ENCODE results near the gene SMIM29. TPM values are rescaled to one million over a fixed set of nuclear protein-coding genes. Genes with fewer than 3 reads are reported as not detected.

Gene SMIM29
- total and polyA plus RNA-seq, 2 experiments from 2014 or later = 9.2 to 33.8 TPM

DNA sequence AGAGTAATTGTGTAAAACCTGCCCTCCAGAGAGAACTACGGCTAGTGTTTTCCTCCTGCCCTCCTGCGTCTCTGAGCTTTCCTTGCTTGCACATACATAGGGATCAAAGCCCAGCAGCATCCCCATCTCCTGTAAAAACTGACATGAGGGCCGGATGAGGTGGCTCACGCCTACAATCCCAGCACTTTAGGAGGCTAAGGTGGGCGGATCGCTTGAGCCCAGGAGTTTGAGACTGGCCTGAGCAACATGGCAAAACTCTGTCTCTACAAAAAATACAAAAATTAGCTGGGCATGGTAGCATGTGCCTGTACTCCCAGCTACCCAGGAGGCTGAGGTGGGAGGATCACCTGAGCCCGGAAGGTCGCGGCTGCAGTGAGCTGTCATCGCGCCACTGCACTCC lies 40.3 kb upstream of the SMIM29 start:
- Histone ChIP-seq H3K27ac (no peak overlapping the region), H3K9me3 (ENCODE audit: low read depth) (no peaks in the 10 kb centered on the region), H3K4me2 (no peak overlapping the region), H2AFZ (no peak overlapping the region), H3K27me3 (no peaks in the 10 kb centered on the region), H3K4me3 (no peak overlapping the region), H3K9me2 (replicated peaks; ENCODE audit: insufficient read depth) (no peaks in the 10 kb centered on the region), H3K4me1 (ENCODE audit: insufficient read depth) (no peaks in the 10 kb centered on the region), H3K36me3 (replicated peaks; ENCODE audit: insufficient read depth, low read depth) (no peaks in the 10 kb centered on the region), H4K20me1 (ENCODE audit: insufficient read depth, poor library complexity, severe bottlenecking) (no peaks in the 10 kb centered on the region), H3K79me2 (no peaks in the 10 kb centered on the region)
- whole genome bisulfite sequencing (ENCODE audit: low lambda C conversion rate, missing lambda C conversion rate) = 98% methylated on average over 11 of the region's 11 CpGs
- TF ChIP-seq EZH2 (IDR thresholded peaks at IDR 0.05; ENCODE audit: borderline replicate concordance) (no peak), EZH2phosphoT487 (IDR thresholded peaks at IDR 0.05; ENCODE audit: low read depth, severe bottlenecking, unreplicated experiment) (no peak)
- TF ChIP-seq, protein P1, sequence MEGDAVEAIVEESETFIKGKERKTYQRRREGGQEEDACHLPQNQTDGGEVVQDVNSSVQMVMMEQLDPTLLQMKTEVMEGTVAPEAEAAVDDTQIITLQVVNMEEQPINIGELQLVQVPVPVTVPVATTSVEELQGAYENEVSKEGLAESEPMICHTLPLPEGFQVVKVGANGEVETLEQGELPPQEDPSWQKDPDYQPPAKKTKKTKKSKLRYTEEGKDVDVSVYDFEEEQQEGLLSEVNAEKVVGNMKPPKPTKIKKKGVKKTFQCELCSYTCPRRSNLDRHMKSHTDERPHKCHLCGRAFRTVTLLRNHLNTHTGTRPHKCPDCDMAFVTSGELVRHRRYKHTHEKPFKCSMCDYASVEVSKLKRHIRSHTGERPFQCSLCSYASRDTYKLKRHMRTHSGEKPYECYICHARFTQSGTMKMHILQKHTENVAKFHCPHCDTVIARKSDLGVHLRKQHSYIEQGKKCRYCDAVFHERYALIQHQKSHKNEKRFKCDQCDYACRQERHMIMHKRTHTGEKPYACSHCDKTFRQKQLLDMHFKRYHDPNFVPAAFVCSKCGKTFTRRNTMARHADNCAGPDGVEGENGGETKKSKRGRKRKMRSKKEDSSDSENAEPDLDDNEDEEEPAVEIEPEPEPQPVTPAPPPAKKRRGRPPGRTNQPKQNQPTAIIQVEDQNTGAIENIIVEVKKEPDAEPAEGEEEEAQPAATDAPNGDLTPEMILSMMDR (IDR thresholded peaks at IDR 0.05; ENCODE audit: poor library complexity) = no peak
- no peak for DNase-seq (ENCODE audit: low spot score)

GRCh38 chr6:34288581-34288980 lies 39.8 kb upstream of the SMIM29 start:
- TF ChIP-seq EZH2phosphoT487 (IDR thresholded peaks at IDR 0.05; ENCODE audit: low read depth, severe bottlenecking, unreplicated experiment) = no peak
- no peak for TF ChIP-seq EZH2 (IDR thresholded peaks at IDR 0.05; ENCODE audit: borderline replicate concordance)
- TF ChIP-seq, protein P1 (IDR thresholded peaks at IDR 0.05; ENCODE audit: poor library complexity) = no peak
- DNase-seq (ENCODE audit: low spot score) = no peak
- H4K20me1 ChIP-seq (ENCODE audit: insufficient read depth, poor library complexity, severe bottlenecking) = no peaks in the 10 kb centered on the region
- no peaks in the 10 kb centered on the region for H3K9me2 ChIP-seq (replicated peaks; ENCODE audit: insufficient read depth)
- no peaks in the 10 kb centered on the region for H3K36me3 ChIP-seq (replicated peaks; ENCODE audit: insufficient read depth, low read depth)
- H3K27me3 ChIP-seq = no peaks in the 10 kb centered on the region
- WGBS (ENCODE audit: low lambda C conversion rate, missing lambda C conversion rate) = 91% methylated on average over 5 of the region's 5 CpGs
- no peak overlapping the region for H3K27ac ChIP-seq
- no peak overlapping the region for H2AFZ ChIP-seq
- no peaks in the 10 kb centered on the region for H3K79me2 ChIP-seq
- no peaks in the 10 kb centered on the region for H3K4me1 ChIP-seq (ENCODE audit: insufficient read depth)
- no peaks in the 10 kb centered on the region for H3K9me3 ChIP-seq (ENCODE audit: low read depth)
- no peak overlapping the region for H3K4me3 ChIP-seq
- no peak overlapping the region for H3K4me2 ChIP-seq

GRCh38 chr6:34285448-34286164 lies 36.8 kb upstream of the SMIM29 start:
- TF ChIP-seq EZH2 (IDR thresholded peaks at IDR 0.05; ENCODE audit: borderline replicate concordance) (no peak), EZH2phosphoT487 (IDR thresholded peaks at IDR 0.05; ENCODE audit: low read depth, severe bottlenecking, unreplicated experiment) (no peak)
- TF ChIP-seq, protein P1 (IDR thresholded peaks at IDR 0.05; ENCODE audit: poor library complexity) = no peak
- DNase-seq (ENCODE audit: low spot score) = no peak
- 93% methylated on average over 4 of the region's 4 CpGs for WGBS (ENCODE audit: low lambda C conversion rate, missing lambda C conversion rate)
- Histone ChIP-seq H3K36me3 (replicated peaks; ENCODE audit: insufficient read depth, low read depth) (no peaks in the 10 kb centered on the region), H3K27ac (no peak overlapping the region), H3K27me3 (no peaks in the 10 kb centered on the region), H3K9me2 (replicated peaks; ENCODE audit: insufficient read depth) (no peaks in the 10 kb centered on the region), H3K79me2 (no peaks in the 10 kb centered on the region), H3K4me3 (no peak overlapping the region), H3K9me3 (ENCODE audit: low read depth) (no peaks in the 10 kb centered on the region), H2AFZ (no peak overlapping the region), H4K20me1 (ENCODE audit: insufficient read depth, poor library complexity, severe bottlenecking) (no peaks in the 10 kb centered on the region), H3K4me2 (no peak overlapping the region), H3K4me1 (ENCODE audit: insufficient read depth) (no peaks in the 10 kb centered on the region)
